ENCODE measurements around the gene RGS1. TPM values are rescaled to one million over a fixed set of nuclear protein-coding genes. Genes with fewer than 3 reads are reported as not detected.

Gene RGS1
- total RNA-seq, 2 experiments from 2014 or later = 67.3 to 69.2 TPM

GRCh38 chr1:192557841-192558595 lies 17.6 kb upstream of the RGS1 start:
- H3K27ac Mint-ChIP-seq = no peak overlapping the region
- H3K36me3 Mint-ChIP-seq (ENCODE audit: low read depth) = peaks cover 9% of the 10 kb centered on the region
- DNase-seq = no peak
- no peaks in the 10 kb centered on the region for H3K9me3 Mint-ChIP-seq
- no peak overlapping the region for H3K4me3 Mint-ChIP-seq
- CTCF ChIA-PET = interaction anchor here (1.1 kb wide), 1 partner anchor 11 kb away, joined by 4 read pairs; no protein-coding TSS in a partner anchor
- POLR2A ChIA-PET = interaction anchor here (0.8 to 2.0 kb wide), 5 partner anchors 10 to 20 kb away, joined by 3 to 6 read pairs (median 3); no protein-coding TSS in a partner anchor
- H3K4me1 Mint-ChIP-seq = peaks cover 56% of the 10 kb centered on the region
- H3K27me3 Mint-ChIP-seq = no peaks in the 10 kb centered on the region

- no peaks in the 10 kb centered on the region for H3K9me3 Mint-ChIP-seq
- peaks cover 47% of the 10 kb centered on the region for H3K4me1 Mint-ChIP-seq
- CTCF ChIA-PET = no interaction called here
- peaks cover 9% of the 10 kb centered on the region for H3K36me3 Mint-ChIP-seq (ENCODE audit: low read depth)
- H3K4me3 Mint-ChIP-seq = peak overlapping the region; percentile 3
- H3K27me3 Mint-ChIP-seq = no peaks in the 10 kb centered on the region
- peak overlapping the region; percentile 76 for H3K27ac Mint-ChIP-seq
- POLR2A ChIA-PET = interaction anchor here (0.8 to 2.0 kb wide), 6 partner anchors 9 to 20 kb away, joined by 3 to 6 read pairs (median 4); no protein-coding TSS in a partner anchor
- DNase-seq = no peak
Measured at GRCh38 chr1:192559115-192560006, 16.2 kb upstream of the RGS1 start.

GRCh38 chr1:192561301-192561700 lies 14.3 kb upstream of the RGS1 start:
- ChIA-PET CTCF (no interaction called here), POLR2A (interaction anchor here (2.5 kb wide), 1 partner anchor 11 kb away, joined by 9 read pairs; no protein-coding TSS in a partner anchor)
- Mint-ChIP-seq H3K36me3 (ENCODE audit: low read depth) (peaks cover 13% of the 10 kb centered on the region), H3K4me1 (peaks cover 50% of the 10 kb centered on the region), H3K9me3 (no peaks in the 10 kb centered on the region), H3K27ac (no peak overlapping the region), H3K27me3 (no peaks in the 10 kb centered on the region), H3K4me3 (no peak overlapping the region)
- no peak for DNase-seq

GRCh38 chr1:192563129-192563528 lies 12.4 kb upstream of the RGS1 start:
- DNase-seq = no peak
- Mint-ChIP-seq H3K4me3 (no peak overlapping the region), H3K4me1 (peaks cover 56% of the 10 kb centered on the region), H3K36me3 (ENCODE audit: low read depth) (peaks cover 12% of the 10 kb centered on the region), H3K27ac (no peak overlapping the region), H3K9me3 (no peaks in the 10 kb centered on the region), H3K27me3 (no peaks in the 10 kb centered on the region)
- ChIA-PET POLR2A (interaction anchor here (1.5 to 2.5 kb wide), 2 partner anchors 13 to 15 kb away, joined by 3 to 9 read pairs; no protein-coding TSS in a partner anchor), CTCF (interaction anchor here (1.2 kb wide), 1 partner anchor 89 kb away, joined by 3 read pairs; no protein-coding TSS in a partner anchor)

- Mint-ChIP-seq H3K4me3 (no peak overlapping the region), H3K4me1 (peaks cover 54% of the 10 kb centered on the region)
- CTCF ChIA-PET = interaction anchor here (1.2 kb wide), 1 partner anchor 90 kb away, joined by 3 read pairs; no protein-coding TSS in a partner anchor
Measured at GRCh38 chr1:192564099-192564498, 11.5 kb upstream of the RGS1 start.

GRCh38 chr1:192565946-192566345 lies 9.6 kb upstream of the RGS1 start:
- H3K36me3 Mint-ChIP-seq (ENCODE audit: low read depth) = peaks cover 22% of the 10 kb centered on the region
- CTCF ChIA-PET = no interaction called here
- H3K27ac Mint-ChIP-seq = no peak overlapping the region
- POLR2A ChIA-PET = interaction anchor here (0.8 kb wide), 1 partner anchor 12 kb away, joined by 4 read pairs; no protein-coding TSS in a partner anchor
- no peak for DNase-seq
- H3K4me3 Mint-ChIP-seq = no peak overlapping the region
- H3K4me1 Mint-ChIP-seq = peaks cover 48% of the 10 kb centered on the region
- no peaks in the 10 kb centered on the region for H3K27me3 Mint-ChIP-seq
- H3K9me3 Mint-ChIP-seq = peaks cover 6% of the 10 kb centered on the region

More at GRCh38 chr1:192564099-192564498, 11.5 kb upstream of the RGS1 start:
- Mint-ChIP-seq H3K27me3 (no peaks in the 10 kb centered on the region), H3K36me3 (ENCODE audit: low read depth) (peaks cover 14% of the 10 kb centered on the region), H3K9me3 (no peaks in the 10 kb centered on the region), H3K27ac (no peak overlapping the region)
- POLR2A ChIA-PET = no interaction called here
- no peak for DNase-seq

- CTCF ChIA-PET = no interaction called here
- H3K27ac Mint-ChIP-seq = no peak overlapping the region
Measured at GRCh38 chr1:192566657-192567056, 8.9 kb upstream of the RGS1 start.

GRCh38 chr1:192568063-192568462 lies 7.5 kb upstream of the RGS1 start:
- CTCF ChIA-PET = no interaction called here
- peaks cover 24% of the 10 kb centered on the region for H3K36me3 Mint-ChIP-seq (ENCODE audit: low read depth)
- H3K4me1 Mint-ChIP-seq = peaks cover 58% of the 10 kb centered on the region
- H3K9me3 Mint-ChIP-seq = peaks cover 6% of the 10 kb centered on the region
- POLR2A ChIA-PET = interaction anchor here (1.6 kb wide), 1 partner anchor 15 kb away, joined by 6 read pairs; no protein-coding TSS in a partner anchor
- no peaks in the 10 kb centered on the region for H3K27me3 Mint-ChIP-seq
- no peak overlapping the region for H3K27ac Mint-ChIP-seq
- H3K4me3 Mint-ChIP-seq = no peak overlapping the region
- no peak for DNase-seq

More at GRCh38 chr1:192566657-192567056, 8.9 kb upstream of the RGS1 start:
- H3K9me3 Mint-ChIP-seq = peaks cover 6% of the 10 kb centered on the region
- no peak overlapping the region for H3K4me3 Mint-ChIP-seq
- peaks cover 28% of the 10 kb centered on the region for H3K36me3 Mint-ChIP-seq (ENCODE audit: low read depth)
- DNase-seq = no peak
- POLR2A ChIA-PET = interaction anchor here (0.8 kb wide), 2 partner anchors 11 to 20 kb away, joined by 3 to 4 read pairs; no protein-coding TSS in a partner anchor
- no peaks in the 10 kb centered on the region for H3K27me3 Mint-ChIP-seq
- H3K4me1 Mint-ChIP-seq = peaks cover 50% of the 10 kb centered on the region

GRCh38 chr1:192571668-192572067 lies 3.9 kb upstream of the RGS1 start:
- Mint-ChIP-seq H3K4me3 (no peak overlapping the region), H3K9me3 (peaks cover 6% of the 10 kb centered on the region), H3K4me1 (peaks cover 71% of the 10 kb centered on the region), H3K27me3 (no peaks in the 10 kb centered on the region), H3K27ac (peak overlapping the region; percentile 38), H3K36me3 (ENCODE audit: low read depth) (peaks cover 29% of the 10 kb centered on the region)
- ChIA-PET CTCF (interaction anchor here (0.9 to 1.6 kb wide), 4 partner anchors 21 to 33 kb away, joined by 3 to 5 read pairs (median 3); no protein-coding TSS in a partner anchor), POLR2A (interaction anchor here (0.8 to 3.3 kb wide), 9 partner anchors 11 to 487 kb away, joined by 3 to 17 read pairs (median 6); partner anchors contain the start of genes RO60 and UCHL5)
- DNase-seq = no peak

- no peak overlapping the region for H3K4me3 Mint-ChIP-seq
- peaks cover 6% of the 10 kb centered on the region for H3K9me3 Mint-ChIP-seq
- POLR2A ChIA-PET = interaction anchor here (1.1 to 3.3 kb wide), 9 partner anchors 12 to 485 kb away, joined by 3 to 17 read pairs (median 4); partner anchors contain the start of genes RGS2, RO60 and UCHL5
- no peak for DNase-seq
- peaks cover 46% of the 10 kb centered on the region for H3K36me3 Mint-ChIP-seq (ENCODE audit: low read depth)
- peaks cover 79% of the 10 kb centered on the region for H3K4me1 Mint-ChIP-seq
- H3K27ac Mint-ChIP-seq = peak overlapping the region; percentile 42
- CTCF ChIA-PET = interaction anchor here (1.4 to 1.9 kb wide), 2 partner anchors 23 to 99 kb away, joined by 4 read pairs; no protein-coding TSS in a partner anchor
- H3K27me3 Mint-ChIP-seq = no peaks in the 10 kb centered on the region
Measured at GRCh38 chr1:192573499-192573898, 2.1 kb upstream of the RGS1 start.

- CTCF ChIA-PET = interaction anchor here (1.0 to 1.9 kb wide), 4 partner anchors 23 to 100 kb away, joined by 3 to 5 read pairs (median 4); no protein-coding TSS in a partner anchor
- DNase-seq = no peak
- Mint-ChIP-seq H3K9me3 (peaks cover 6% of the 10 kb centered on the region), H3K4me1 (peaks cover 82% of the 10 kb centered on the region), H3K27ac (peak overlapping the region; percentile 42), H3K27me3 (no peaks in the 10 kb centered on the region), H3K36me3 (ENCODE audit: low read depth) (peaks cover 50% of the 10 kb centered on the region), H3K4me3 (no peak overlapping the region)
- POLR2A ChIA-PET = interaction anchor here (1.1 to 3.3 kb wide), 9 partner anchors 12 to 485 kb away, joined by 3 to 17 read pairs (median 4); partner anchors contain the start of genes RGS2, RO60 and UCHL5
Measured at GRCh38 chr1:192574073-192574472, 1.5 kb upstream of the RGS1 start.

Measured in activated CD4-positive, alpha-beta memory T cell treated with anti-CD3 and anti-CD28 coated beads, Interleukin-2, amount 10 ng/mL, durations not matched to agents 7 days and 5 days (primary cell).